ENCODE results near the gene NUF2. TPM values are rescaled to one million over a fixed set of nuclear protein-coding genes. Genes with fewer than 3 reads are reported as not detected.
"Not testable (repeated sequence)": the region's sequence is repeated elsewhere in the genome, so short reads cannot be mapped to it uniquely, and the experiment has no call there.

Gene NUF2
- total and polyA plus RNA-seq, 4 donors = 0.80 to 31.6 (median 1.0) TPM; not detected in 1

DNA sequence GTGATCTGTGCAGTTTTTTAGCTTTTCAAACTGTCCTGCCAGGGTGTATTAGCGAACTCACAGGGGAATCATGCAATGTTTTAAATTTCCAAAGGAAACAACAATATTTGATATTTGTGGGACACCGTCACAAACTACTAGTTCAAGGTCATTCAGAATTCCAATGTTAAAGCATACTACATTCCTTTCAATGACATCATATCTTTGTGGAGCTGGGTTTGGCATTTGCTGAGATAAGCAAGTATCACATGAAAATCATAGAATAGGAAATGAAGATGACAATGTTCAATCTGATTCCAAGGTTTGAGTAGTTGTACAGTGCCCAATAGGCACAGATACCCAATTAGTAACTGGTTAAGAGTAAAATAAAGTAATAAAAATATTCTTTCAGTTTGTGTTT, 35.6 kb downstream of the NUF2 start:
- H3K27me3 ChIP-seq (ENCODE audit: control insufficient read depth in 4 of 4, insufficient read depth in 4 of 4, low read length in 3 of 4) = no peaks in the 10 kb centered on the region
- WGBS = 68% methylated on average over 2 of the region's 2 CpGs
- no peaks in the 10 kb centered on the region for H3K9me3 ChIP-seq (ENCODE audit: control insufficient read depth in 4 of 4, low read length in 3 of 4)
- no peak for DNase-seq (ENCODE audit: low spot score)
- no peak overlapping the region for H3K9ac ChIP-seq (ENCODE audit: low read depth in 1 of 2, low read length in 2 of 2)
- H3K4me3 ChIP-seq (ENCODE audit: low read depth in 1 of 3, low read length in 3 of 3) = no peak overlapping the region
- H3K27ac ChIP-seq (ENCODE audit: low read depth in 1 of 2, low read length in 2 of 2) = no peak overlapping the region
- no peak for TF ChIP-seq HNF4A (conservative IDR thresholded peaks at IDR 0.05)
- TF ChIP-seq HNF4G (IDR thresholded peaks at IDR 0.05) = no peak
- no peak for TF ChIP-seq NR2F2 (IDR thresholded peaks at IDR 0.05)
- TF ChIP-seq RAD21 (IDR thresholded peaks at IDR 0.05) = no peak
- TF ChIP-seq JUND (IDR thresholded peaks at IDR 0.05) = no peak
- no peak for TF ChIP-seq FOXA2 (IDR thresholded peaks at IDR 0.05)
- TF ChIP-seq YY1 (IDR thresholded peaks at IDR 0.05) = no peak
- TF ChIP-seq FOXA1 (IDR thresholded peaks at IDR 0.05) = no peak
- TF ChIP-seq TAF1 (conservative IDR thresholded peaks at IDR 0.05) = no peak
- TF ChIP-seq SP1 (IDR thresholded peaks at IDR 0.05) = no peak
- TF ChIP-seq, protein P1, sequence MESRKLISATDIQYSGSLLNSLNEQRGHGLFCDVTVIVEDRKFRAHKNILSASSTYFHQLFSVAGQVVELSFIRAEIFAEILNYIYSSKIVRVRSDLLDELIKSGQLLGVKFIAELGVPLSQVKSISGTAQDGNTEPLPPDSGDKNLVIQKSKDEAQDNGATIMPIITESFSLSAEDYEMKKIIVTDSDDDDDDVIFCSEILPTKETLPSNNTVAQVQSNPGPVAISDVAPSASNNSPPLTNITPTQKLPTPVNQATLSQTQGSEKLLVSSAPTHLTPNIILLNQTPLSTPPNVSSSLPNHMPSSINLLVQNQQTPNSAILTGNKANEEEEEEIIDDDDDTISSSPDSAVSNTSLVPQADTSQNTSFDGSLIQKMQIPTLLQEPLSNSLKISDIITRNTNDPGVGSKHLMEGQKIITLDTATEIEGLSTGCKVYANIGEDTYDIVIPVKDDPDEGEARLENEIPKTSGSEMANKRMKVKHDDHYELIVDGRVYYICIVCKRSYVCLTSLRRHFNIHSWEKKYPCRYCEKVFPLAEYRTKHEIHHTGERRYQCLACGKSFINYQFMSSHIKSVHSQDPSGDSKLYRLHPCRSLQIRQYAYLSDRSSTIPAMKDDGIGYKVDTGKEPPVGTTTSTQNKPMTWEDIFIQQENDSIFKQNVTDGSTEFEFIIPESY (IDR thresholded peaks at IDR 0.05) = no peak
- TF ChIP-seq ATF3 (IDR thresholded peaks at IDR 0.05) = no peak
- no peak for TF ChIP-seq EGR1 (IDR thresholded peaks at IDR 0.05; ENCODE audit: low read depth in 2 of 2)
- TF ChIP-seq, protein P2, sequence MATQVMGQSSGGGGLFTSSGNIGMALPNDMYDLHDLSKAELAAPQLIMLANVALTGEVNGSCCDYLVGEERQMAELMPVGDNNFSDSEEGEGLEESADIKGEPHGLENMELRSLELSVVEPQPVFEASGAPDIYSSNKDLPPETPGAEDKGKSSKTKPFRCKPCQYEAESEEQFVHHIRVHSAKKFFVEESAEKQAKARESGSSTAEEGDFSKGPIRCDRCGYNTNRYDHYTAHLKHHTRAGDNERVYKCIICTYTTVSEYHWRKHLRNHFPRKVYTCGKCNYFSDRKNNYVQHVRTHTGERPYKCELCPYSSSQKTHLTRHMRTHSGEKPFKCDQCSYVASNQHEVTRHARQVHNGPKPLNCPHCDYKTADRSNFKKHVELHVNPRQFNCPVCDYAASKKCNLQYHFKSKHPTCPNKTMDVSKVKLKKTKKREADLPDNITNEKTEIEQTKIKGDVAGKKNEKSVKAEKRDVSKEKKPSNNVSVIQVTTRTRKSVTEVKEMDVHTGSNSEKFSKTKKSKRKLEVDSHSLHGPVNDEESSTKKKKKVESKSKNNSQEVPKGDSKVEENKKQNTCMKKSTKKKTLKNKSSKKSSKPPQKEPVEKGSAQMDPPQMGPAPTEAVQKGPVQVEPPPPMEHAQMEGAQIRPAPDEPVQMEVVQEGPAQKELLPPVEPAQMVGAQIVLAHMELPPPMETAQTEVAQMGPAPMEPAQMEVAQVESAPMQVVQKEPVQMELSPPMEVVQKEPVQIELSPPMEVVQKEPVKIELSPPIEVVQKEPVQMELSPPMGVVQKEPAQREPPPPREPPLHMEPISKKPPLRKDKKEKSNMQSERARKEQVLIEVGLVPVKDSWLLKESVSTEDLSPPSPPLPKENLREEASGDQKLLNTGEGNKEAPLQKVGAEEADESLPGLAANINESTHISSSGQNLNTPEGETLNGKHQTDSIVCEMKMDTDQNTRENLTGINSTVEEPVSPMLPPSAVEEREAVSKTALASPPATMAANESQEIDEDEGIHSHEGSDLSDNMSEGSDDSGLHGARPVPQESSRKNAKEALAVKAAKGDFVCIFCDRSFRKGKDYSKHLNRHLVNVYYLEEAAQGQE (IDR thresholded peaks at IDR 0.05) = no peak
- TF ChIP-seq, protein P3, sequence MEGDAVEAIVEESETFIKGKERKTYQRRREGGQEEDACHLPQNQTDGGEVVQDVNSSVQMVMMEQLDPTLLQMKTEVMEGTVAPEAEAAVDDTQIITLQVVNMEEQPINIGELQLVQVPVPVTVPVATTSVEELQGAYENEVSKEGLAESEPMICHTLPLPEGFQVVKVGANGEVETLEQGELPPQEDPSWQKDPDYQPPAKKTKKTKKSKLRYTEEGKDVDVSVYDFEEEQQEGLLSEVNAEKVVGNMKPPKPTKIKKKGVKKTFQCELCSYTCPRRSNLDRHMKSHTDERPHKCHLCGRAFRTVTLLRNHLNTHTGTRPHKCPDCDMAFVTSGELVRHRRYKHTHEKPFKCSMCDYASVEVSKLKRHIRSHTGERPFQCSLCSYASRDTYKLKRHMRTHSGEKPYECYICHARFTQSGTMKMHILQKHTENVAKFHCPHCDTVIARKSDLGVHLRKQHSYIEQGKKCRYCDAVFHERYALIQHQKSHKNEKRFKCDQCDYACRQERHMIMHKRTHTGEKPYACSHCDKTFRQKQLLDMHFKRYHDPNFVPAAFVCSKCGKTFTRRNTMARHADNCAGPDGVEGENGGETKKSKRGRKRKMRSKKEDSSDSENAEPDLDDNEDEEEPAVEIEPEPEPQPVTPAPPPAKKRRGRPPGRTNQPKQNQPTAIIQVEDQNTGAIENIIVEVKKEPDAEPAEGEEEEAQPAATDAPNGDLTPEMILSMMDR (IDR thresholded peaks at IDR 0.05; ENCODE audit: low read depth, low read length, missing input control) = no peak
- TF ChIP-seq GABPA (IDR thresholded peaks at IDR 0.05 in 1 of 2, conservative IDR thresholded peaks at IDR 0.05 in 1 of 2) = no peak
- H3K36me3 ChIP-seq (ENCODE audit: control insufficient read depth in 4 of 4, insufficient read depth in 3 of 4, low read depth in 1 of 4, low read length in 3 of 4) = no peaks in the 10 kb centered on the region
- no peaks in the 10 kb centered on the region for H3K4me1 ChIP-seq (ENCODE audit: control insufficient read depth in 4 of 4, insufficient read depth in 4 of 4, low read length in 3 of 4)

DNA sequence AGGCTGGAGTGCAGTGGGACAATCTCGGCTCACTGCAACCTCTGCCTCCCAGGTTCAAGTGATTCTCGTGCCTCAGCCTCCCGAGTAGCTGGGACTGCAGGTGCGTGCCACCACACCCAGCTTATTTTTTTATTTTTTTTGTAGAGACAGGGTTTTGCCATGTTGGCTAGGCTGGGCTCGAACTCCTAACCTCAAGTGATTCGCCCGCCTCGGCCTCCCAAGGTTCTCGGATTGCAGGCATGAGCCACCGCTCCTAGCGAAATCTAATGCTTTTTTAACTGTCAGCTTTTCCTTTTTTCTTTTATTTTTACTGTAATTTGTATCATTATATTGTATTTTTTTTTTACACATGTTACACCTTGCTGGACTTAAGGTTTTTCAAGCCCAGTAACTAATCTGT, 36.4 kb downstream of the NUF2 start:
- not testable (repeated sequence) for H3K27ac ChIP-seq (ENCODE audit: low read depth in 1 of 2, low read length in 2 of 2); H3K9me3 ChIP-seq (ENCODE audit: control insufficient read depth in 4 of 4, low read length in 3 of 4); DNase-seq (ENCODE audit: low spot score); H3K9ac ChIP-seq (ENCODE audit: low read depth in 1 of 2, low read length in 2 of 2); H3K27me3 ChIP-seq (ENCODE audit: control insufficient read depth in 4 of 4, insufficient read depth in 4 of 4, low read length in 3 of 4); H3K4me1 ChIP-seq (ENCODE audit: control insufficient read depth in 4 of 4, insufficient read depth in 4 of 4, low read length in 3 of 4); H3K36me3 ChIP-seq (ENCODE audit: control insufficient read depth in 4 of 4, insufficient read depth in 3 of 4, low read depth in 1 of 4, low read length in 3 of 4); H3K4me3 ChIP-seq (ENCODE audit: low read depth in 1 of 3, low read length in 3 of 3)
- WGBS = 97% methylated on average over 11 of the region's 11 CpGs
